Natural killer cell (primary cell): ENCODE data around the gene CACNA1B. TPM values are rescaled to one million over a fixed set of nuclear protein-coding genes. Genes with fewer than 3 reads are reported as not detected.
A peak's percentile ranks its signal among the peaks of the same experiment; 100 is the strongest.

Experiments used
- ATAC-seq, 3 donors: fragments of 150-1000 bp in 2 of 3; fragments of 200-7000 bp in 1 of 3; cut with Tn5 transposase; 1 replicate in 1 of 3; 2 replicates in 2 of 3; pipeline ENCODE4 v1.10.0; 2021; ENCODE audit warnings: mild to moderate bottlenecking in 2 of 3, moderate library complexity in 2 of 3
- DNase-seq, 2 donors: peaks; one replicate each; pipeline versions ENCODE4 v3.0.0 to v3.0.0-alpha.2; 2013 to 2021; ENCODE audit warnings: mixed read lengths in 1 of 2
- H3K27ac ChIP-seq: one replicate; pipeline ENCODE4 v1.5.1; 2013; ENCODE audit warnings: mild to moderate bottlenecking, low read length
- H3K27me3 ChIP-seq: one replicate; pipeline ENCODE4 v1.6.1; 2013; ENCODE audit warnings: low read length; ENCODE audit not compliant: control insufficient read depth, insufficient read depth
- H3K36me3 ChIP-seq: one replicate; pipeline ENCODE4 v1.6.1; 2013; ENCODE audit warnings: low read length; ENCODE audit not compliant: control insufficient read depth, insufficient read depth
- H3K4me1 ChIP-seq: one replicate; pipeline ENCODE4 v1.6.1; 2013; ENCODE audit warnings: low read length; ENCODE audit not compliant: control insufficient read depth, insufficient read depth
- H3K4me3 ChIP-seq: one replicate; pipeline ENCODE4 v1.5.1; 2013; ENCODE audit warnings: low read length
- H3K9me3 ChIP-seq: one replicate; pipeline ENCODE4 v1.6.1; 2013; ENCODE audit warnings: low read length; ENCODE audit not compliant: control insufficient read depth, insufficient read depth
- H3K27ac Mint-ChIP-seq, 2 donors: one replicate each; pipeline ENCODE4 v1.8.0; 2022; ENCODE audit warnings: mild to moderate bottlenecking in 2 of 2, mixed read lengths in 2 of 2, moderate library complexity in 1 of 2
- H3K27me3 Mint-ChIP-seq, 2 donors: one replicate each; pipeline ENCODE4 v1.8.0; 2022; ENCODE audit warnings: low read depth in 2 of 2, mixed read lengths in 2 of 2
- H3K36me3 Mint-ChIP-seq: one replicate; pipeline ENCODE4 v1.8.0; 2022; ENCODE audit warnings: mixed read lengths
- H3K4me1 Mint-ChIP-seq, 2 donors: one replicate each; pipeline ENCODE4 v1.8.0; 2022; ENCODE audit warnings: mixed read lengths in 2 of 2
- H3K4me3 Mint-ChIP-seq: one replicate; pipeline ENCODE4 v1.8.0; 2022; ENCODE audit warnings: mild to moderate bottlenecking, moderate library complexity, mixed read lengths
- H3K9me3 Mint-ChIP-seq, 2 donors: one replicate each; pipeline ENCODE4 v1.8.0; 2022; ENCODE audit warnings: mixed read lengths in 2 of 2
- CTCF ChIP-seq: fragments of 200-600 bp; IDR thresholded peaks from one replicate; pipeline ENCODE4 v1.8.0; 2022; ENCODE audit warnings: antibody characterized with exemption
- WGBS: methylation state at CpG from one replicate; pipeline ENCODE4 v1.1.7; 2013; ENCODE audit warnings: missing lambda C conversion rate; ENCODE audit not compliant: insufficient coverage; 5-methylcytosine and 5-hydroxymethylcytosine counted together
- intact Hi-C: fragments of 100-400 bp; cut with micrococcal nuclease; formaldehyde crosslinking; loops from one replicate; pipeline ENCODE4 v1.14.2; 2022
- total RNA-seq, 4 donors: library from RNA; stranded (reverse); fragments of 120-200 nt in 1 of 4; gene quantifications; one replicate each; pipeline versions ENCODE4 v1.2.3 to v1.2.4, GENCODE V29; 2013 to 2022

The CACNA1B gene
- total RNA-seq, 3 donors from 2014 or later (not counting 1 experiment from before 2014, with no cell fraction given) = 0.07 TPM; not detected in 2

- WGBS = 87% methylated on average over 18 of the region's 18 CpGs
- H3K4me3 Mint-ChIP-seq = no peak overlapping the region
- H3K27ac Mint-ChIP-seq = no peak overlapping the region
- H3K4me1 Mint-ChIP-seq = no peaks in the 10 kb centered on the region
- Histone ChIP-seq H3K36me3 (no peaks in the 10 kb centered on the region), H3K4me1 (no peaks in the 10 kb centered on the region), H3K27ac (no peak overlapping the region), H3K9me3 (no peaks in the 10 kb centered on the region), H3K27me3 (no peaks in the 10 kb centered on the region), H3K4me3 (no peak overlapping the region)
- H3K36me3 Mint-ChIP-seq = no peaks in the 10 kb centered on the region
- ATAC-seq = no peak
- DNase-seq = peak in 1 of 2 donors; percentile 6
- intact Hi-C loops = no loop called here
- no peaks in the 10 kb centered on the region for H3K9me3 Mint-ChIP-seq
- TF ChIP-seq CTCF = no peak
- H3K27me3 Mint-ChIP-seq = peaks cover 0 to 3% of the 10 kb centered on the region in 2 donors
These were observed 220.7 kb downstream of the CACNA1B start for GRCh38 chr9:138098116-138098907.

- intact Hi-C loops = no loop called here
- TF ChIP-seq CTCF = no peak
- Histone ChIP-seq H3K4me1 (no peaks in the 10 kb centered on the region), H3K27me3 (no peaks in the 10 kb centered on the region), H3K36me3 (no peaks in the 10 kb centered on the region), H3K27ac (no peak overlapping the region), H3K9me3 (no peaks in the 10 kb centered on the region), H3K4me3 (no peak overlapping the region)
- Mint-ChIP-seq H3K27me3 (no peaks in the 10 kb centered on the region), H3K27ac (no peak overlapping the region), H3K4me3 (no peak overlapping the region), H3K9me3 (no peaks in the 10 kb centered on the region), H3K4me1 (no peaks in the 10 kb centered on the region), H3K36me3 (no peaks in the 10 kb centered on the region)
- 94% methylated on average over 22 of the region's 22 CpGs for WGBS
- DNase-seq (peak in 1 of 2 donors; percentile 4), ATAC-seq (peak in 1 of 3 donors; percentile 25)
These were observed 221.6 kb downstream of the CACNA1B start for GRCh38 chr9:138098908-138099791.

GRCh38 chr9:138099803-138100598 lies 222.4 kb downstream of the CACNA1B start:
- H3K4me3 ChIP-seq = no peak overlapping the region
- TF ChIP-seq CTCF = no peak
- Mint-ChIP-seq H3K9me3 (no peaks in the 10 kb centered on the region), H3K27ac (no peak overlapping the region), H3K27me3 (no peaks in the 10 kb centered on the region), H3K36me3 (no peaks in the 10 kb centered on the region), H3K4me3 (no peak overlapping the region), H3K4me1 (no peaks in the 10 kb centered on the region)
- H3K27me3 ChIP-seq = no peaks in the 10 kb centered on the region
- no peaks in the 10 kb centered on the region for H3K4me1 ChIP-seq
- H3K27ac ChIP-seq = no peak overlapping the region
- DNase-seq = peak in 1 of 2 donors; percentile 5
- no peaks in the 10 kb centered on the region for H3K36me3 ChIP-seq
- no peak for ATAC-seq
- H3K9me3 ChIP-seq = no peaks in the 10 kb centered on the region
- WGBS = 67% methylated on average over 8 of the region's 8 CpGs
- intact Hi-C loops = no loop called here
